Vagina (tissue), 2 donors: ENCODE measurements around the gene ZSCAN4.

Experiments used
- CTCF ChIP-seq, 3 experiments: fragments of 450-650 bp in 2 of 3; fragments of 200-600 bp in 1 of 3; sonication (generic) in 1 of 3; IDR thresholded peaks; one replicate each; pipeline ENCODE4 v1.5.1; 2017 to 2019; ENCODE audit warnings: antibody characterized with exemption in 3 of 3, mild to moderate bottlenecking in 2 of 3, moderate library complexity in 2 of 3
- POLR2A ChIP-seq, 2 donors: fragments of 450-650 bp; IDR thresholded peaks; one replicate each; pipeline ENCODE4 v1.6.1; 2017; ENCODE audit warnings: antibody characterized with exemption in 2 of 2, mild to moderate bottlenecking in 2 of 2, moderate library complexity in 2 of 2
- POLR2AphosphoS5 ChIP-seq, 2 donors: sonication (generic); formaldehyde crosslinking; IDR thresholded peaks; one replicate each; pipeline ENCODE4 v1.9.0; 2017; ENCODE audit warnings: antibody characterized with exemption in 2 of 2, mild to moderate bottlenecking in 2 of 2, low read depth in 1 of 2; ENCODE audit not compliant: insufficient read depth in 1 of 2

- TF ChIP-seq CTCF (IDR thresholded peaks at IDR 0.05) (no peak), POLR2A (IDR thresholded peaks at IDR 0.05) (no peak), POLR2AphosphoS5 (IDR thresholded peaks at IDR 0.05; ENCODE audit: insufficient read depth in 1 of 2, low read depth in 1 of 2) (no peak)
Observed at GRCh38 chr19:57701625-57702024, 32.9 kb downstream of the ZSCAN4 start.
